HepG2 (cell line): Measurements from ENCODE around the gene MIA2. TPM values are rescaled to one million over a fixed set of nuclear protein-coding genes. Genes with fewer than 3 reads are reported as not detected.

Experiments used
- AKAP8 ChIP-seq: sonication (generic); formaldehyde crosslinking; IDR thresholded peaks from 2 replicates; pipeline ENCODE4 v1.5.1; 2020; ENCODE audit warnings: mild to moderate bottlenecking, missing genetic modification reagents
- CREB3 ChIP-seq: sonication (generic); formaldehyde crosslinking; IDR thresholded peaks from 2 replicates; pipeline ENCODE4 v1.5.0; 2020; ENCODE audit warnings: missing genetic modification reagents
- GFI1 ChIP-seq: sonication (generic); formaldehyde crosslinking; IDR thresholded peaks from 2 replicates; pipeline ENCODE4 v1.5.0; 2020; ENCODE audit warnings: missing genetic modification reagents, mild to moderate bottlenecking, borderline replicate concordance
- KDM1A ChIP-seq: IDR thresholded peaks from 2 replicates; pipeline ENCODE4 v1.6.1; 2016; ENCODE audit warnings: missing compliant biosample characterization
- MAFG ChIP-seq: sonication (generic); formaldehyde crosslinking; IDR thresholded peaks from 2 replicates; pipeline ENCODE4 v1.5.1; 2020; ENCODE audit warnings: mild to moderate bottlenecking, missing genetic modification reagents
- NR2F1 ChIP-seq, 2 experiments: fragments of 450-650 bp in 1 of 2; formaldehyde crosslinking in 1 of 2; IDR thresholded peaks; 2 replicates each; pipeline versions ENCODE4 v1.5.0 to v1.6.1; 2016 to 2020; ENCODE audit warnings: mild to moderate bottlenecking in 1 of 2, missing compliant biosample characterization in 1 of 2, missing genetic modification reagents in 1 of 2, moderate library complexity in 1 of 2
- PHF5A ChIP-seq: IDR thresholded peaks from one replicate; pipeline ENCODE4 v1.6.1; 2018; ENCODE audit warnings: low read depth, missing genetic modification reagents; ENCODE audit not compliant: unreplicated experiment
- RARA ChIP-seq: IDR thresholded peaks from 2 replicates; pipeline ENCODE4 v1.6.1; 2016; ENCODE audit warnings: missing genetic modification reagents, missing compliant biosample characterization
- RELA ChIP-seq: sonication (generic); formaldehyde crosslinking; IDR thresholded peaks from 2 replicates; pipeline ENCODE4 v1.4.0; 2020; ENCODE audit warnings: missing genetic modification reagents
- RXRA ChIP-seq: sonication (generic); formaldehyde crosslinking; IDR thresholded peaks from 2 replicates; pipeline ENCODE4 v1.5.1; 2020; ENCODE audit warnings: missing genetic modification reagents
- SMARCE1 ChIP-seq: fragments of 450-650 bp; IDR thresholded peaks from 2 replicates; pipeline ENCODE4 v1.6.1; 2017; ENCODE audit warnings: borderline replicate concordance
- ZBTB25 ChIP-seq: IDR thresholded peaks from 2 replicates; pipeline ENCODE4 v1.6.1; 2018; ENCODE audit warnings: missing genetic modification reagents
- ZMYM4 ChIP-seq: sonication (generic); formaldehyde crosslinking; IDR thresholded peaks from 2 replicates; pipeline ENCODE4 v1.8.1; 2023; ENCODE audit warnings: mild to moderate bottlenecking, missing genetic modification reagents
- ZNF512B ChIP-seq: sonication (generic); formaldehyde crosslinking; IDR thresholded peaks from 2 replicates; pipeline ENCODE4 v1.5.1; 2020; ENCODE audit warnings: missing genetic modification reagents, mild to moderate bottlenecking, borderline replicate concordance
- ZNF678 ChIP-seq: sonication (generic); formaldehyde crosslinking; IDR thresholded peaks from 2 replicates; pipeline ENCODE4 v1.4.0; 2020; ENCODE audit warnings: mild to moderate bottlenecking, missing genetic modification reagents
- ZNF772 ChIP-seq: sonication (generic); formaldehyde crosslinking; IDR thresholded peaks from 2 replicates; pipeline ENCODE4 v1.5.0; 2020; ENCODE audit warnings: mild to moderate bottlenecking, missing genetic modification reagents
- ZNF782 ChIP-seq: sonication (generic); formaldehyde crosslinking; IDR thresholded peaks from 2 replicates; pipeline ENCODE4 v1.4.0; 2020; ENCODE audit warnings: missing genetic modification reagents, mild to moderate bottlenecking, borderline replicate concordance
- polyA plus RNA-seq, 8 experiments: library from polyadenylated mRNA; depleted of rRNA in 3 of 8; stranded (reverse) in 7 of 8; unstranded in 1 of 8; fragments of >200 nt; fragmentation: Illumina TruSeq in 4 of 8; extraction: Trizol in 4 of 8; gene quantifications; 2 replicates each; pipeline versions ENCODE4 v1.2.1 to v1.2.3, GENCODE V29; 2011 to 2016; ENCODE audit warnings: low read depth in 4 of 8, missing spikeins in 1 of 8, mixed read lengths in 1 of 8; ENCODE audit not compliant: insufficient read depth in 1 of 8
- total RNA-seq, 5 experiments: library from RNA; depleted of rRNA; stranded (reverse); fragments of >200 nt; fragmentation: Illumina TruSeq; extraction: Trizol; gene quantifications; 2 replicates each; pipeline ENCODE4 v1.2.3, GENCODE V29; 2016; ENCODE audit warnings: low read depth in 1 of 5
- TF ChIP-seq, protein P1 (sequence below): sonication (generic); formaldehyde crosslinking; IDR thresholded peaks from 2 replicates; pipeline ENCODE4 v1.4.0; 2020; ENCODE audit warnings: missing genetic modification reagents
- TF ChIP-seq, protein P2 (sequence below): sonication (generic); formaldehyde crosslinking; IDR thresholded peaks from 2 replicates; pipeline ENCODE4 v1.4.0; 2020; ENCODE audit warnings: missing genetic modification reagents, mild to moderate bottlenecking, borderline replicate concordance
- TF ChIP-seq, protein P3 (sequence below): IDR thresholded peaks from 2 replicates; pipeline ENCODE4 v1.6.1; 2018; ENCODE audit warnings: missing genetic modification reagents, mild to moderate bottlenecking, missing compliant biosample characterization

MIA2 gene
- total and polyA plus RNA-seq, 2 of the 13 experiments (the other 11 are each of a cell fraction or from before 2014, with no cell fraction given), result 134 to 158 TPM

DNA sequence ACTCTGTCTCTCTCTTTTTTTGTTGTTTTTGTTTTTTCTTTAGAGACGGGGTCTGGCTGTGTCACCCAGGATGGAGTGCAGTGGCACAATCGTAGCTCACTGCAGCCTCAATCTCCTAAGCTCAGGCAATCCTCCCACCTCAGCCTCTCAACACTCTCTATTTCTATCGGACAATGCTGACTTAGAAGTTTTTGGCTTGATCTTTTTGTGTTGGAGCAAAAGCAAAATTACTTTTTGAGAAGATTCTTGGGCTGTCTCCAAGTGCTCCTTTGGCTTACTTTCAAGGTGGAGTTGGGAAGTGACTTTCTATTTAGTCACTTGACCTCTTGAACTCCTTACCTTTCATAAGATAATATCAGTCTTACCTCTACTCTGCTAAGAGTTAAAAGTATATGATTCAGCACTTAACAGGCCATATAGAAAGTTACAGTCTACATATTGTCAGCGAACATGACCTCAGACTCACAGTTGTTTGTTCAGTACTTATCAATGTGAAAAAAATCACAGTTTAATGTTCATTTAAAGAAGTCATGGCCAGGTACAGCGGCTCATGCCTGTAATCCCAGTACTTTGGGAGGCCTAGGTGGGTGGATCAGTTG, 15.4 kb upstream of the MIA2 start (continued):
- TF ChIP-seq NR2F1 (CRISPR knock-in tag; IDR thresholded peaks at IDR 0.05) (peak in 1 of 2 experiments; percentile 51; a peak in 2 of 4 replicates), PHF5A (CRISPR knock-in tag) (no peak), MAFG (CRISPR knock-in tag) (peak; percentile 66; the same call in 1 of the 2 replicates), SMARCE1 (peak; percentile 22; the same call in 1 of the 2 replicates), GFI1 (peak; percentile 70; the same call in 1 of the 2 replicates), ZNF512B (no peak), ZMYM4 (CRISPR knock-in tag) (no peak), RARA (CRISPR knock-in tag) (peak; percentile 90), RELA (no peak), AKAP8 (CRISPR knock-in tag) (no peak), ZNF782 (no peak), ZNF772 (no peak), KDM1A (CRISPR knock-in tag) (no peak), ZBTB25 (CRISPR knock-in tag) (0 out of 2 replicates have a peak, but pooled peaks have one; percentile 30), RXRA (peak; percentile 41; the same call in 1 of the 2 replicates), ZNF678 (no peak), CREB3 (0 out of 2 replicates have a peak, but pooled peaks have one; percentile 7)
- TF ChIP-seq, protein P1, sequence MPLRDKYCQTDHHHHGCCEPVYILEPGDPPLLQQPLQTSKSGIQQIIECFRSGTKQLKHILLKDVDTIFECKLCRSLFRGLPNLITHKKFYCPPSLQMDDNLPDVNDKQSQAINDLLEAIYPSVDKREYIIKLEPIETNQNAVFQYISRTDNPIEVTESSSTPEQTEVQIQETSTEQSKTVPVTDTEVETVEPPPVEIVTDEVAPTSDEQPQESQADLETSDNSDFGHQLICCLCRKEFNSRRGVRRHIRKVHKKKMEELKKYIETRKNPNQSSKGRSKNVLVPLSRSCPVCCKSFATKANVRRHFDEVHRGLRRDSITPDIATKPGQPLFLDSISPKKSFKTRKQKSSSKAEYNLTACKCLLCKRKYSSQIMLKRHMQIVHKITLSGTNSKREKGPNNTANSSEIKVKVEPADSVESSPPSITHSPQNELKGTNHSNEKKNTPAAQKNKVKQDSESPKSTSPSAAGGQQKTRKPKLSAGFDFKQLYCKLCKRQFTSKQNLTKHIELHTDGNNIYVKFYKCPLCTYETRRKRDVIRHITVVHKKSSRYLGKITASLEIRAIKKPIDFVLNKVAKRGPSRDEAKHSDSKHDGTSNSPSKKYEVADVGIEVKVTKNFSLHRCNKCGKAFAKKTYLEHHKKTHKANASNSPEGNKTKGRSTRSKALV (CRISPR knock-in tag), result 0 out of 2 replicates have a peak, but pooled peaks have one; percentile 17
- TF ChIP-seq, protein P2, sequence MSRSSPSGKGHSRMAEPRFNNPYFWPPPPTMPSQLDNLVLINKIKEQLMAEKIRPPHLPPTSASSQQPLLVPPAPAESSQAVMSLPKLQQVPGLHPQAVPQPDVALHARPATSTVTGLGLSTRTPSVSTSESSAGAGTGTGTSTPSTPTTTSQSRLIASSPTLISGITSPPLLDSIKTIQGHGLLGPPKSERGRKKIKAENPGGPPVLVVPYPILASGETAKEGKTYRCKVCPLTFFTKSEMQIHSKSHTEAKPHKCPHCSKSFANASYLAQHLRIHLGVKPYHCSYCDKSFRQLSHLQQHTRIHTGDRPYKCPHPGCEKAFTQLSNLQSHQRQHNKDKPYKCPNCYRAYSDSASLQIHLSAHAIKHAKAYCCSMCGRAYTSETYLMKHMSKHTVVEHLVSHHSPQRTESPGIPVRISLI (CRISPR knock-in tag), result peak; percentile 62; the same call in 1 of the 2 replicates
- TF ChIP-seq, protein P3, sequence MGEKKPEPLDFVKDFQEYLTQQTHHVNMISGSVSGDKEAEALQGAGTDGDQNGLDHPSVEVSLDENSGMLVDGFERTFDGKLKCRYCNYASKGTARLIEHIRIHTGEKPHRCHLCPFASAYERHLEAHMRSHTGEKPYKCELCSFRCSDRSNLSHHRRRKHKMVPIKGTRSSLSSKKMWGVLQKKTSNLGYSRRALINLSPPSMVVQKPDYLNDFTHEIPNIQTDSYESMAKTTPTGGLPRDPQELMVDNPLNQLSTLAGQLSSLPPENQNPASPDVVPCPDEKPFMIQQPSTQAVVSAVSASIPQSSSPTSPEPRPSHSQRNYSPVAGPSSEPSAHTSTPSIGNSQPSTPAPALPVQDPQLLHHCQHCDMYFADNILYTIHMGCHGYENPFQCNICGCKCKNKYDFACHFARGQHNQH (CRISPR knock-in tag), result no peak; the same call in 1 of the 2 replicates
